HL-60 (cell line): ENCODE measurements around the gene LINGO3.

ENCODE experiments used
- POLR2AphosphoS5 ChIP-seq: IDR thresholded peaks from 2 replicates; pipeline ENCODE4 v1.6.1; 2012; ENCODE audit warnings: low read depth
- TF ChIP-seq, protein P1 (sequence below): IDR thresholded peaks from one replicate; pipeline ENCODE4 v1.5.1; 2011; ENCODE audit warnings: low read length, control low read depth, inconsistent platforms; ENCODE audit not compliant: insufficient read depth

DNA sequence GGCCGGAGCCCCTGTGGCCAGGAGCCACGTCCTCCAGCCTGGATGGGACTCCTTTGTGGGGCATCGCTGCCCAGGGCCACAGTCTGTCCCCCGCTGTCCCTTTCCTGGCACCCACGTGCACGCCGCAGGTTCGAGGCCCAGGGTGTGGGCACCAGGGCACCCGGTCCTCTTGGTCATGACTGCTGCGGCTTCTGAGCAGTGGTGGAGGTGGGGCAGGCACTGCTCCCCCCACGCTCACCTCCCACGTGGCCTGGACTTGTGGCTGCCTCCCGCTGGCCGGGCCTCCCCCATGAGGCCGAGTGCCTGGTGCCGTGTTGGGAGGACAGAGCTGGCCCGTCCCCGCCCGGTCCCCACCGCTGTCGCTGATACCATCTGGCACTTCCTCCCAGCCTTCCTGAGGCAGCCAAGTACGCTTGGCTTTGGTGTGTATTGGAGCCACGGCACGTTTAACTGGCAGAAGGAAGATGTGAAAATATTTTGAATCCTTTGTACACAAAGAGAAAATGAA, 33.3 kb upstream of the LINGO3 start:
- TF ChIP-seq, protein P1, sequence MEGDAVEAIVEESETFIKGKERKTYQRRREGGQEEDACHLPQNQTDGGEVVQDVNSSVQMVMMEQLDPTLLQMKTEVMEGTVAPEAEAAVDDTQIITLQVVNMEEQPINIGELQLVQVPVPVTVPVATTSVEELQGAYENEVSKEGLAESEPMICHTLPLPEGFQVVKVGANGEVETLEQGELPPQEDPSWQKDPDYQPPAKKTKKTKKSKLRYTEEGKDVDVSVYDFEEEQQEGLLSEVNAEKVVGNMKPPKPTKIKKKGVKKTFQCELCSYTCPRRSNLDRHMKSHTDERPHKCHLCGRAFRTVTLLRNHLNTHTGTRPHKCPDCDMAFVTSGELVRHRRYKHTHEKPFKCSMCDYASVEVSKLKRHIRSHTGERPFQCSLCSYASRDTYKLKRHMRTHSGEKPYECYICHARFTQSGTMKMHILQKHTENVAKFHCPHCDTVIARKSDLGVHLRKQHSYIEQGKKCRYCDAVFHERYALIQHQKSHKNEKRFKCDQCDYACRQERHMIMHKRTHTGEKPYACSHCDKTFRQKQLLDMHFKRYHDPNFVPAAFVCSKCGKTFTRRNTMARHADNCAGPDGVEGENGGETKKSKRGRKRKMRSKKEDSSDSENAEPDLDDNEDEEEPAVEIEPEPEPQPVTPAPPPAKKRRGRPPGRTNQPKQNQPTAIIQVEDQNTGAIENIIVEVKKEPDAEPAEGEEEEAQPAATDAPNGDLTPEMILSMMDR, result no peak
- TF ChIP-seq POLR2AphosphoS5, result no peak
